ENCODE results near the gene TUBB1.

DNA sequence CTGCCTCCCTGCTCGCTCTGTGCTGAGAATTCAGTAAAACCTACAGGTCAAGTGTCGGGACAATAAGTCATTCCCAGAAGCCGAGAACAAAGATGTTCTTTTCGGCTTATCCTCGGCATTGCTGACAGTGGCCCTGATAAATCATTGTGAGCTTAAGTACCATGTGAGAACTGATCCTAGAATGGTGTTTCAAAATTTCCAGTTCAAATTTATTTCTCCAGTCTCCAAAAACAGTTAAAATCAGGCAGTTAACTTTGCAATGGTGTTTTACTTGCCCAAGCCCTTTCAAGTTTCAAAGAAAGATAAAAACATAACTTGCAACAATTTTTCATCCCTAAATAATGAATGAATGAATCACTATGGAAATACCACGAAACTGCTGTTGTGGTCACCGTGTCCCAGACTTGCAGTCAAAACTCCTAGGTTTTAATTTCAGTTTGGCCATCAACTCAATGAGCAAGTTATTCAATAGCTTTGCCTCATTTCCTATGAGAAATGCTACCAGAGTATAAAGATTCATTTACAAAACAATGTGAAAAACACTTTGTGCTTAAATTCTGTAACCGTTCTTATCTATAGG is 8.6 kb downstream of the TUBB1 start:
- TF ChIP-seq, protein P1, sequence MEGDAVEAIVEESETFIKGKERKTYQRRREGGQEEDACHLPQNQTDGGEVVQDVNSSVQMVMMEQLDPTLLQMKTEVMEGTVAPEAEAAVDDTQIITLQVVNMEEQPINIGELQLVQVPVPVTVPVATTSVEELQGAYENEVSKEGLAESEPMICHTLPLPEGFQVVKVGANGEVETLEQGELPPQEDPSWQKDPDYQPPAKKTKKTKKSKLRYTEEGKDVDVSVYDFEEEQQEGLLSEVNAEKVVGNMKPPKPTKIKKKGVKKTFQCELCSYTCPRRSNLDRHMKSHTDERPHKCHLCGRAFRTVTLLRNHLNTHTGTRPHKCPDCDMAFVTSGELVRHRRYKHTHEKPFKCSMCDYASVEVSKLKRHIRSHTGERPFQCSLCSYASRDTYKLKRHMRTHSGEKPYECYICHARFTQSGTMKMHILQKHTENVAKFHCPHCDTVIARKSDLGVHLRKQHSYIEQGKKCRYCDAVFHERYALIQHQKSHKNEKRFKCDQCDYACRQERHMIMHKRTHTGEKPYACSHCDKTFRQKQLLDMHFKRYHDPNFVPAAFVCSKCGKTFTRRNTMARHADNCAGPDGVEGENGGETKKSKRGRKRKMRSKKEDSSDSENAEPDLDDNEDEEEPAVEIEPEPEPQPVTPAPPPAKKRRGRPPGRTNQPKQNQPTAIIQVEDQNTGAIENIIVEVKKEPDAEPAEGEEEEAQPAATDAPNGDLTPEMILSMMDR (conservative IDR thresholded peaks at IDR 0.05; ENCODE audit: low read length): no peak
- TF ChIP-seq EZH2phosphoT487 (IDR thresholded peaks at IDR 0.05; ENCODE audit: borderline replicate concordance): no peak

All from Loucy (cell line).